Measurements from ENCODE around the gene RGCC. TPM values are rescaled to one million over a fixed set of nuclear protein-coding genes. Genes with fewer than 3 reads are reported as not detected.

The RGCC gene
- total and polyA plus RNA-seq, 2 donors (not counting 3 experiments of a cell fraction or from before 2014, with no cell fraction given) = 112 to 138 TPM

GRCh38 chr13:41461527-41462139 is 4.3 kb downstream of the RGCC start:
- peaks cover 0 to 1% of the 10 kb centered on the region in 2 experiments for H3K27me3 ChIP-seq (ENCODE audit: control insufficient read depth in 2 of 2, insufficient read depth in 2 of 2, low read length in 2 of 2)
- POLR2A ChIA-PET = interaction anchor here (0.7 kb wide), 1 partner anchor 152 kb away, joined by 3 read pairs; no protein-coding TSS in a partner anchor
- TF ChIP-seq POLR2AphosphoS5 (IDR thresholded peaks at IDR 0.05; ENCODE audit: insufficient read depth, low read depth, low read length) (no peak), MAX (IDR thresholded peaks at IDR 0.05; ENCODE audit: insufficient read depth, insufficient read length) (no peak), FOS (IDR thresholded peaks at IDR 0.05; ENCODE audit: borderline replicate concordance, insufficient read depth, low read length) (no peak), GATA2 (IDR thresholded peaks at IDR 0.05; ENCODE audit: insufficient read depth, insufficient read length, low read depth, low read length) (no peak), EZH2 (IDR thresholded peaks at IDR 0.05; ENCODE audit: borderline replicate concordance, low read depth, low read length, severe bottlenecking) (no peak), MYC (IDR thresholded peaks at IDR 0.05; ENCODE audit: low read depth, low read length) (no peak), JUN (IDR thresholded peaks at IDR 0.05; ENCODE audit: borderline replicate concordance, insufficient read depth, insufficient read length, low read depth) (no peak)
- no peak overlapping the region for H3K27ac ChIP-seq (ENCODE audit: insufficient read depth, low read depth, low read length)
- no TSS peak for BruUV-seq (replicated peaks)
- no peaks in the 10 kb centered on the region for H3K9me1 ChIP-seq (replicated peaks; ENCODE audit: control insufficient read depth, extremely low read depth, insufficient read depth, low read length)
- CTCF ChIA-PET = interaction anchor here (1.6 kb wide), 1 partner anchor 191 kb away, joined by 8 read pairs; no protein-coding TSS in a partner anchor
- DNase-seq (ENCODE audit: low read depth, low spot score) (no peak), FAIRE-seq (no peak)
- intact Hi-C loops (cut with micrococcal nuclease) = no loop called here
- peaks cover 2% of the 10 kb centered on the region for H4K20me1 ChIP-seq (replicated peaks; ENCODE audit: control insufficient read depth, extremely low read depth, insufficient read depth, low read length)
- dilution Hi-C loops (cut with MboI; ENCODE audit: extremely low pct_ligation_motif_present, low sequenced_read_pairs) = no loop called here
- no peak overlapping the region for H3K9ac ChIP-seq (replicated peaks; ENCODE audit: extremely low read depth, insufficient read depth, low read length)
- H3K79me2 ChIP-seq (ENCODE audit: control insufficient read depth, insufficient read depth, low read length) = peaks cover 16% of the 10 kb centered on the region
- peak overlapping the region; percentile 13 for H3K4me2 ChIP-seq (ENCODE audit: insufficient read depth, low read length)
- H3K4me1 ChIP-seq (ENCODE audit: control insufficient read depth, extremely low read depth, insufficient read depth, low read length) = peaks cover 51% of the 10 kb centered on the region
- H3K9me3 ChIP-seq (replicated peaks; ENCODE audit: control insufficient read depth, insufficient read depth, low read length) = no peaks in the 10 kb centered on the region
- no peak overlapping the region for H2AFZ ChIP-seq (ENCODE audit: low read depth, low read length)
- H3K36me3 ChIP-seq (ENCODE audit: control insufficient read depth in 2 of 2, extremely low read depth in 1 of 2, insufficient read depth in 2 of 2, low read length in 2 of 2) = peaks cover 5 to 7% of the 10 kb centered on the region in 2 experiments
- H3K4me3 ChIP-seq (replicated peaks in 1 of 3; ENCODE audit: insufficient read depth in 1 of 3, low read depth in 1 of 3, low read length in 3 of 3) = no peak overlapping the region
